ENCODE measurements around the gene ACSL4.

DNA sequence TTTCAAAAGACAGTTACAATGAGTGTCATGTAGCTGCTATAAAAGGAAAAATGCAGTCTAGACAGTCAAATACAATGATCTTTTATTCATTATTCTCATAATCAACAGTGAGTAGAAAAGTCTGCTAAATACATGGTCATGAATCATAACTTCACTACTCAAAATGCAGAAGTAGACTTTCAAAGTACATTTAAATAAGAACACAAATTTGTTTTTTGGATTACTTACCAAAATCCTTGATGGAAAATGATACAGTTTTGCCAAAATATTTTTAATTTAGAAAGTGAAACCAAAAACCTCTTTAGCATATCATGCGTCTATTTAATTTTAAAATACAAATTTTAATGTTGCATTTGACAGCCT, 4.9 kb downstream of the ACSL4 start:
- no peak for TF ChIP-seq RAD51 (IDR thresholded peaks at IDR 0.05; ENCODE audit: borderline replicate concordance, low read depth)
- TF ChIP-seq, protein P1, sequence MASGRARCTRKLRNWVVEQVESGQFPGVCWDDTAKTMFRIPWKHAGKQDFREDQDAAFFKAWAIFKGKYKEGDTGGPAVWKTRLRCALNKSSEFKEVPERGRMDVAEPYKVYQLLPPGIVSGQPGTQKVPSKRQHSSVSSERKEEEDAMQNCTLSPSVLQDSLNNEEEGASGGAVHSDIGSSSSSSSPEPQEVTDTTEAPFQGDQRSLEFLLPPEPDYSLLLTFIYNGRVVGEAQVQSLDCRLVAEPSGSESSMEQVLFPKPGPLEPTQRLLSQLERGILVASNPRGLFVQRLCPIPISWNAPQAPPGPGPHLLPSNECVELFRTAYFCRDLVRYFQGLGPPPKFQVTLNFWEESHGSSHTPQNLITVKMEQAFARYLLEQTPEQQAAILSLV (tag; IDR thresholded peaks at IDR 0.05) = no peak
- TF ChIP-seq, protein P2, sequence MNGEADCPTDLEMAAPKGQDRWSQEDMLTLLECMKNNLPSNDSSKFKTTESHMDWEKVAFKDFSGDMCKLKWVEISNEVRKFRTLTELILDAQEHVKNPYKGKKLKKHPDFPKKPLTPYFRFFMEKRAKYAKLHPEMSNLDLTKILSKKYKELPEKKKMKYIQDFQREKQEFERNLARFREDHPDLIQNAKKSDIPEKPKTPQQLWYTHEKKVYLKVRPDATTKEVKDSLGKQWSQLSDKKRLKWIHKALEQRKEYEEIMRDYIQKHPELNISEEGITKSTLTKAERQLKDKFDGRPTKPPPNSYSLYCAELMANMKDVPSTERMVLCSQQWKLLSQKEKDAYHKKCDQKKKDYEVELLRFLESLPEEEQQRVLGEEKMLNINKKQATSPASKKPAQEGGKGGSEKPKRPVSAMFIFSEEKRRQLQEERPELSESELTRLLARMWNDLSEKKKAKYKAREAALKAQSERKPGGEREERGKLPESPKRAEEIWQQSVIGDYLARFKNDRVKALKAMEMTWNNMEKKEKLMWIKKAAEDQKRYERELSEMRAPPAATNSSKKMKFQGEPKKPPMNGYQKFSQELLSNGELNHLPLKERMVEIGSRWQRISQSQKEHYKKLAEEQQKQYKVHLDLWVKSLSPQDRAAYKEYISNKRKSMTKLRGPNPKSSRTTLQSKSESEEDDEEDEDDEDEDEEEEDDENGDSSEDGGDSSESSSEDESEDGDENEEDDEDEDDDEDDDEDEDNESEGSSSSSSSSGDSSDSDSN (IDR thresholded peaks at IDR 0.05; ENCODE audit: borderline replicate concordance in 1 of 2, low read depth in 2 of 2, low read length in 2 of 2) = no peak
- no peak for TF ChIP-seq TAL1 (IDR thresholded peaks at IDR 0.05)
- no peak for TF ChIP-seq FOXA1 (IDR thresholded peaks at IDR 0.05; ENCODE audit: borderline replicate concordance)
